Breast epithelium (tissue), 4 donors: ENCODE measurements around the gene ITGB7. TPM values are rescaled to one million over a fixed set of nuclear protein-coding genes. Genes with fewer than 3 reads are reported as not detected.

Source experiments
- DNase-seq, 2 donors: peaks; one replicate each; pipeline ENCODE4 v3.0.0-alpha.2; 2019; ENCODE audit warnings: low spot score in 2 of 2
- H3K27ac ChIP-seq, 2 donors: fragments of 200-600 bp; sonication (generic) in 1 of 2; one replicate each; pipeline ENCODE4 v1.5.1; 2016 to 2019; ENCODE audit warnings: mild to moderate bottlenecking in 1 of 2
- H3K27me3 ChIP-seq, 2 donors: fragments of 200-600 bp; sonication (generic) in 1 of 2; one replicate each; pipeline versions ENCODE4 v1.5.1 to v1.6.0; 2017 to 2019; ENCODE audit warnings: control low read depth in 1 of 2, mild to moderate bottlenecking in 1 of 2
- H3K36me3 ChIP-seq: fragments of 200-600 bp; one replicate; pipeline ENCODE4 v1.5.1; 2019
- H3K4me1 ChIP-seq, 2 donors: fragments of 200-600 bp; sonication (generic); one replicate each; pipeline ENCODE4 v1.5.1; 2016 to 2019; ENCODE audit warnings: control low read depth in 1 of 2
- H3K4me3 ChIP-seq, 3 donors: fragments of 200-600 bp; sonication (generic); 1 replicate in 2 of 3; 2 replicates in 1 of 3; pipeline ENCODE4 v1.5.1; 2016 to 2019; ENCODE audit warnings: mild to moderate bottlenecking in 3 of 3, moderate library complexity in 2 of 3
- H3K9me3 ChIP-seq, 2 donors: fragments of 200-600 bp; sonication (generic) in 1 of 2; one replicate each; pipeline ENCODE4 v1.5.1; 2016 to 2019; ENCODE audit warnings: control low read depth in 1 of 2
- POLR2A ChIP-seq: fragments of 450-650 bp; IDR thresholded peaks from one replicate; pipeline ENCODE4 v1.6.1; 2016; ENCODE audit warnings: antibody characterized with exemption, mild to moderate bottlenecking, moderate library complexity
- POLR2AphosphoS5 ChIP-seq, 3 donors: sonication (generic); formaldehyde crosslinking; IDR thresholded peaks; one replicate each; pipeline ENCODE4 v1.6.1; 2017; ENCODE audit warnings: antibody characterized with exemption in 3 of 3
- intact Hi-C: fragments of 100-400 bp; cut with DNase I; formaldehyde crosslinking; loops from one replicate; pipeline ENCODE4 v1.15.1; 2023; ENCODE audit warnings: low total_unique reads
- total RNA-seq, 3 donors: library from RNA; depleted of rRNA; stranded (reverse); fragments of >200 nt; gene quantifications; one replicate each; pipeline ENCODE4 v1.1.0, GENCODE V29; 2016
- TF ChIP-seq, protein P1 (sequence below), 3 donors: fragments of 450-650 bp; IDR thresholded peaks; one replicate each; pipeline ENCODE4 v1.5.1; 2016 to 2017; ENCODE audit warnings: antibody characterized with exemption in 3 of 3, mild to moderate bottlenecking in 3 of 3, moderate library complexity in 3 of 3

Gene ITGB7
- total RNA-seq, 3 donors from 2014 or later = 1.1 to 2.9 (median 2.9) TPM

DNA sequence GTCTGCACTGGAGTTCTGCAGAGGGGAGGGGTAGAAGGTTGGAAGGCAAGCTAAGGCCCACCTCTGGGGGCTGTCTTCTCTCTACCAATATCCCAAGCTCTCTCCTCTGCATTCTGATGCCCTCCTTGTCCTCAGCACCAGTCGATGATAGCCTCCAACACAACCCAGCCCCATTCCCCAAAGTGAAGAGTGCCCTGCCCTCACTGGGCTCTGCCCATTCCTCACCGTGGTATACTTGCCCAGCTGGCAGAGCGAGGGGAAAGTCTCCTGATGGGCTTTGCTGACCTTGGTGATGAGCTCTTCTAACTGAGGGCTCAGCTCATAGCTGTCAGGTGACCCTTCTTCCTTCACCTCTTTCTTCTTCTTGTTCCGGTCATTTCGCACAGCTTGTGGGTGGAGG, 7.2 kb upstream of the ITGB7 start:
- TF ChIP-seq POLR2AphosphoS5 (IDR thresholded peaks at IDR 0.05) (no peak), POLR2A (no peak)
- TF ChIP-seq, protein P1, sequence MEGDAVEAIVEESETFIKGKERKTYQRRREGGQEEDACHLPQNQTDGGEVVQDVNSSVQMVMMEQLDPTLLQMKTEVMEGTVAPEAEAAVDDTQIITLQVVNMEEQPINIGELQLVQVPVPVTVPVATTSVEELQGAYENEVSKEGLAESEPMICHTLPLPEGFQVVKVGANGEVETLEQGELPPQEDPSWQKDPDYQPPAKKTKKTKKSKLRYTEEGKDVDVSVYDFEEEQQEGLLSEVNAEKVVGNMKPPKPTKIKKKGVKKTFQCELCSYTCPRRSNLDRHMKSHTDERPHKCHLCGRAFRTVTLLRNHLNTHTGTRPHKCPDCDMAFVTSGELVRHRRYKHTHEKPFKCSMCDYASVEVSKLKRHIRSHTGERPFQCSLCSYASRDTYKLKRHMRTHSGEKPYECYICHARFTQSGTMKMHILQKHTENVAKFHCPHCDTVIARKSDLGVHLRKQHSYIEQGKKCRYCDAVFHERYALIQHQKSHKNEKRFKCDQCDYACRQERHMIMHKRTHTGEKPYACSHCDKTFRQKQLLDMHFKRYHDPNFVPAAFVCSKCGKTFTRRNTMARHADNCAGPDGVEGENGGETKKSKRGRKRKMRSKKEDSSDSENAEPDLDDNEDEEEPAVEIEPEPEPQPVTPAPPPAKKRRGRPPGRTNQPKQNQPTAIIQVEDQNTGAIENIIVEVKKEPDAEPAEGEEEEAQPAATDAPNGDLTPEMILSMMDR (IDR thresholded peaks at IDR 0.05) = no peak
- Histone ChIP-seq H3K4me1 (peaks cover 21 to 30% of the 10 kb centered on the region in 2 donors), H3K27me3 (no peaks in the 10 kb centered on the region), H3K27ac (no peak overlapping the region), H3K9me3 (no peaks in the 10 kb centered on the region), H3K36me3 (peaks cover 12% of the 10 kb centered on the region), H3K4me3 (no peak overlapping the region)
- no peak for DNase-seq
- intact Hi-C loops = loop anchor here (5.0 kb wide), 1 partner anchor 57 kb away; no protein-coding TSS in a partner anchor

DNA sequence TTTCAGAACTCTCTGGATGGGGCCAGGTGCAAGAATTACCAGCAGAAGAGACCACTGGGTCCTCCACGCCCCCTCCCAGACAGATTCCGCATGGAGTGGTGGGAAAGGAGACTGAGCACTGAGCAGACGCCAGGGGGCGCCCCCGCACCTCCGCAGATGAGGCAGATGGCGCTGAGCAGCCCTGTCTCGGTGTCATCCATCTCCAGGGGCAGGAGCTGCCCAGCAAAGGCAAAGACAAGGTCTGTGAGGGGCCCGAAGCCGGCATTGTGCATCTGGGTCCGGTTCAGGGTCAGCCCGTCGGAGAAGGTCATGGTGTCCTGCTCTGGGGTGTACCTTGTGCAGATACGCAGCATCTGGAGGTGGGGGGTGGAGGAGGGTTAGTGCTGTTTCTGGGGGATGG, 6.3 kb upstream of the ITGB7 start:
- DNase-seq = peak; percentile 66 to 80
- H3K36me3 ChIP-seq = peaks cover 12% of the 10 kb centered on the region
- no peaks in the 10 kb centered on the region for H3K27me3 ChIP-seq
- H3K4me1 ChIP-seq = peaks cover 16 to 27% of the 10 kb centered on the region in 2 donors
- H3K4me3 ChIP-seq = no peak overlapping the region
- peak overlapping the region; percentile 29 to 52 for H3K27ac ChIP-seq
- TF ChIP-seq POLR2A = no peak
- TF ChIP-seq, protein P1 (IDR thresholded peaks at IDR 0.05) = peak; percentile 77 to 95 (median 89)
- TF ChIP-seq POLR2AphosphoS5 (IDR thresholded peaks at IDR 0.05) = peak in 1 of 3 donors; percentile 35
- no peaks in the 10 kb centered on the region for H3K9me3 ChIP-seq
- intact Hi-C loops = loop anchor here (2.0 to 5.0 kb wide), 2 partner anchors 56 to 75 kb away; no protein-coding TSS in a partner anchor

DNA sequence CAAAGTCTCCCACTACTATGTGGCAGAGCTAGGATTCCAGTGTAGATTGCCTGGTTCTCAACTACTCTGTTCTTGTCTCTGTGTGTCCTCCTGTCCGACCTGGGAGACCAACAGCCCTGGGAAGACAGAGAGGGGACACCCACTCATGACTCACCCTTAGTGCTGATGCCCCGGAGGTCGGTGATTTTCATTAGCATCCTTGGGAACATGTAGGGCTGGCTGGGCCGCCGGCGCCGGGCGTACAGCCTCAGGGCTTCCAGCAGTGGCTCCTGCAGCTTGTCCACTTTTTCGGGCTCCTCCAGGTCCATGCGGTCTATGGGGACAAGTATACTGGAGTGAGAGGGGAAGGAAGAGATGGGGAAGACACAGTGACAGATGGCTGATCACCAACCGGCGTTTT, 5.9 kb upstream of the ITGB7 start:
- Histone ChIP-seq H3K4me3 (no peak overlapping the region), H3K27me3 (no peaks in the 10 kb centered on the region), H3K4me1 (peaks cover 12 to 23% of the 10 kb centered on the region in 2 donors), H3K36me3 (peaks cover 12% of the 10 kb centered on the region), H3K9me3 (no peaks in the 10 kb centered on the region), H3K27ac (peak overlapping the region; percentile 29 to 52)
- intact Hi-C loops = loop anchor here (2.0 to 5.0 kb wide), 2 partner anchors 56 to 76 kb away; no protein-coding TSS in a partner anchor
- DNase-seq = no peak
- TF ChIP-seq, protein P1 (IDR thresholded peaks at IDR 0.05) = no peak
- TF ChIP-seq POLR2A = no peak
- no peak for TF ChIP-seq POLR2AphosphoS5 (IDR thresholded peaks at IDR 0.05)

DNA sequence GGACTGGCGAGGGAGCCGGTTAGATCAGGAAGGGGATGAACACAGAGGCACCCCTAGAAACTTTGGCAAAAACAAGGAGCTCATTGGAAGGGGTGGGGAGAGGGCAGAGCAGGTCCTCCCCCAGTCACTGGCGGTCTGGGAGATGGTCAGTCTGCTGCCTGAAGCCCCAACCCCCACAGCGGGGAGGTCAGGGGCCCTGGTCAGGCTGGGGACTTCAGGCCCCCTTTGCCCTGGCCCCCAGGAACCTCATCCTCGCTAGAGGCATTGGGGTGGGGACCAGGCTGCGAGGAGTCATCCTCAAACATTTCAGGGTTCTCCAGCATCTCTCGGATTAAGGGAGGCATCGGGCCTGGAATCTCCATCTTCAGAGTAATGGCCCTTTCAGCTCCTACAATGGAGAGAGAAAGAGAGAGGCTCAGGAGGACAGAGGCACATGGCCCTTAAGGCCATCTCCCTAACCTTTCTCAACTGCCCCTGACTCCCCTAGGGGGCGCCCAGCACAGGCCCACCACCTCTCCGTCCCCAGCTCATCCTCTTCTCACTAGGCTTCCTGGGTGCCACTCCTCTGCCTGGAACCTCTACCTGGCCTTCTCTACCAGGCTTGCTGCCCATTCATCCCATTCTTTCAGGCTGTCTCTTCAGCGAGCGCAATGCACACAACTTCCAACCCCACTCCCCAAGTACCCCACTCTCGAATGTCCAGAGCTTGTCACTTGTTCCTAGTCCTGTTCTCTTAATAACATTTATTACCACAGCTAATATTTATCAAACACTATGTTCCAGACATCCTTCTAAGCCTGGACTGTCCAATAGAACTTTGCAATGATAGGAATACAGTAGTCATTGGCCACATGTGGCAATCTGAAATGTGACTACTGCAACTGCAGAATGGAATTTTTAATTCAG, 4.7 kb upstream of the ITGB7 start:
- TF ChIP-seq POLR2A (no peak), POLR2AphosphoS5 (IDR thresholded peaks at IDR 0.05) (no peak)
- TF ChIP-seq, protein P1 (IDR thresholded peaks at IDR 0.05) = no peak
- H3K9me3 ChIP-seq = no peaks in the 10 kb centered on the region
- no peak overlapping the region for H3K27ac ChIP-seq
- no peak overlapping the region for H3K4me3 ChIP-seq
- intact Hi-C loops = loop anchor here (2.0 to 5.0 kb wide), 2 partner anchors 54 to 77 kb away; no protein-coding TSS in a partner anchor
- peaks cover under 1 to 11% of the 10 kb centered on the region in 2 donors for H3K4me1 ChIP-seq
- H3K36me3 ChIP-seq = peaks cover 12% of the 10 kb centered on the region
- no peak for DNase-seq
- no peaks in the 10 kb centered on the region for H3K27me3 ChIP-seq

DNA sequence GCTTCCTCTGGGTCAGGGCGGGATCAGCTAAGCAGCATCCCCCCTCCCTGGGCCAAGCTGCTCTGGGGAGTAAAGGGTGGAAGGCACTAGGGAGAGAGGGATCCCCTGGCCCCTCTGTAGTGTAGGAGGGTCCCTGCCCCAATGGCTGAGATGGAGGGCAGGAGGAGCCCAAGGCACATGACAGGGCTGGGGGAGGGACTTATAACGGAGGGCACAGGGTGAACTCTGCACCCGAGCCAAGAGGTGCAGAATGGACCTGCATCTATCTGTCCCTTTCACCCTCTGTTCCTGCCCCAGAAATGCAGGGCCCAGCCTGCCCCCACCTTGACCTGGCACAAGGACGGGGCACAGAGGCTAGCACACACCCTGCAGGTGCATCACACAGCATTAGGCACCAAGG, 3.8 kb upstream of the ITGB7 start:
- H3K4me3 ChIP-seq = no peak overlapping the region
- no peak overlapping the region for H3K27ac ChIP-seq
- H3K27me3 ChIP-seq = no peaks in the 10 kb centered on the region
- intact Hi-C loops = loop anchor here (5.0 kb wide), 1 partner anchor 54 kb away; no protein-coding TSS in a partner anchor
- no peaks in the 10 kb centered on the region for H3K9me3 ChIP-seq
- H3K4me1 ChIP-seq = peaks cover 0 to 5% of the 10 kb centered on the region in 2 donors
- H3K36me3 ChIP-seq = peaks cover 12% of the 10 kb centered on the region
- DNase-seq = no peak
- TF ChIP-seq POLR2AphosphoS5 (IDR thresholded peaks at IDR 0.05) = no peak
- TF ChIP-seq POLR2A = no peak
- TF ChIP-seq, protein P1 (IDR thresholded peaks at IDR 0.05) = no peak
